K562 (cell line): Measurements from ENCODE around the gene CRYBA1. TPM values are rescaled to one million over a fixed set of nuclear protein-coding genes. Genes with fewer than 3 reads are reported as not detected.
A peak's percentile ranks its signal among the peaks of the same experiment; 100 is the strongest.

Experiments used
- CREB3 ChIP-seq: fragments of 450-650 bp; conservative IDR thresholded peaks from 2 replicates; pipeline ENCODE4 v1.6.1; 2016; ENCODE audit warnings: missing genetic modification characterization, low read depth, mild to moderate bottlenecking, missing compliant biosample characterization, moderate library complexity
- MTA3 ChIP-seq: fragments of 450-650 bp; formaldehyde crosslinking; IDR thresholded peaks from 2 replicates; pipeline ENCODE4 v1.6.1; 2017; ENCODE audit warnings: mild to moderate bottlenecking, borderline replicate concordance
- NFE2L1 ChIP-seq: fragments of 450-650 bp; IDR thresholded peaks from 2 replicates; pipeline ENCODE4 v1.6.1; 2016; ENCODE audit warnings: missing genetic modification characterization, low read depth, mild to moderate bottlenecking, missing compliant biosample characterization, moderate library complexity, borderline replicate concordance
- SLC30A9 ChIP-seq: fragments of 250-450 bp; sonication (Bioruptor Pico); IDR thresholded peaks from 2 replicates; pipeline ENCODE4 v1.8.0; 2022; ENCODE audit warnings: mild to moderate bottlenecking, moderate library complexity
- SOX6 ChIP-seq: fragments of 450-650 bp; IDR thresholded peaks from 2 replicates; pipeline ENCODE4 v1.6.1; 2014; ENCODE audit warnings: mild to moderate bottlenecking
- SP2 ChIP-seq: IDR thresholded peaks from 2 replicates; pipeline ENCODE4 v1.6.1; 2011; ENCODE audit warnings: mild to moderate bottlenecking, low read depth, low read length, moderate library complexity; ENCODE audit not compliant: poor library complexity, severe bottlenecking; ENCODE audit errors: extremely low read depth
- TBL1XR1 ChIP-seq, 2 experiments: IDR thresholded peaks; 2 replicates each; pipeline ENCODE4 v1.6.1; 2012; ENCODE audit warnings: improper control_type of control experiment in 2 of 2, low read length in 2 of 2, mild to moderate bottlenecking in 1 of 2
- TFAP4 ChIP-seq: sonication (generic); formaldehyde crosslinking; IDR thresholded peaks from 2 replicates; pipeline ENCODE4 v1.8.0; 2022; ENCODE audit warnings: missing genetic modification reagents, mild to moderate bottlenecking, moderate library complexity, borderline replicate concordance
- U2AF1 ChIP-seq: fragments of 200-400 bp; formaldehyde crosslinking; optimal IDR thresholded peaks from 2 replicates; pipeline ENCODE3; 2017; ENCODE audit warnings: mild to moderate bottlenecking, low read depth, low read length, moderate library complexity
- ZBTB5 ChIP-seq: fragments of 450-650 bp; IDR thresholded peaks from 2 replicates; pipeline ENCODE4 v1.6.1; 2017; ENCODE audit warnings: antibody characterized with exemption
- ZNF23 ChIP-seq: fragments of 250-450 bp; sonication (Bioruptor Pico); IDR thresholded peaks from 2 replicates; pipeline ENCODE4 v1.4.0; 2020; ENCODE audit warnings: mild to moderate bottlenecking
- ZNF785 ChIP-seq: fragments of 250-450 bp; sonication (Bioruptor Pico); IDR thresholded peaks from 2 replicates; pipeline ENCODE4 v1.4.0; 2020; ENCODE audit warnings: mild to moderate bottlenecking
- polyA plus RNA-seq, 8 experiments: library from polyadenylated mRNA; depleted of rRNA in 4 of 8; stranded (reverse) in 5 of 8; unstranded in 3 of 8; fragments of >200 nt; fragmentation: Nextera tagmentation in 2 of 8; fragmentation: Illumina TruSeq in 1 of 8; extraction: Ambion mirVana in 2 of 8; extraction: Trizol in 1 of 8; gene quantifications; 2 replicates each; pipeline versions ENCODE4 v1.2.1 to v1.2.3, GENCODE V29; 2011 to 2014; ENCODE audit warnings: inconsistent platforms in 1 of 8, missing spikeins in 1 of 8
- total RNA-seq, 7 experiments: library from RNA; depleted of rRNA in 6 of 7; stranded (reverse); fragments of >200 nt in 6 of 7; fragmentation: Illumina TruSeq in 2 of 7; extraction: Trizol in 2 of 7; gene quantifications; 2 replicates each; pipeline versions ENCODE4 v1.2.1 to v1.2.3, GENCODE V29; 2011 to 2021; ENCODE audit warnings: low replicate concordance in 1 of 7
- TF ChIP-seq, protein P1 (sequence below): sonication (generic); formaldehyde crosslinking; IDR thresholded peaks from 2 replicates; pipeline ENCODE4 v1.8.1; 2023; ENCODE audit warnings: mild to moderate bottlenecking, missing genetic modification reagents
- TF ChIP-seq, protein P2 (sequence below), 2 experiments: fragments of 250-450 bp in 1 of 2; fragments of 450-650 bp in 1 of 2; sonication (Bioruptor Pico) in 1 of 2; IDR thresholded peaks; 2 replicates each; pipeline versions ENCODE4 v1.6.1 to v1.8.0; 2016 to 2021; ENCODE audit warnings: mild to moderate bottlenecking in 2 of 2, moderate library complexity in 2 of 2, missing compliant biosample characterization in 1 of 2, missing genetic modification characterization in 1 of 2
- TF ChIP-seq, protein P3 (sequence below): fragments of 450-650 bp; formaldehyde crosslinking; IDR thresholded peaks from 2 replicates; pipeline ENCODE4 v1.4.0; 2020; ENCODE audit warnings: mild to moderate bottlenecking, mixed read lengths
- TF ChIP-seq, protein P4 (sequence below): fragments of 250-450 bp; sonication (Bioruptor Pico); IDR thresholded peaks from 2 replicates; pipeline ENCODE4 v1.9.0; 2021; ENCODE audit warnings: mild to moderate bottlenecking, inconsistent platforms

The CRYBA1 gene
- total and polyA plus RNA-seq, 9 of the 15 experiments (the other 6 are each of a cell fraction or from before 2014, with no cell fraction given): not detected

GRCh38 chr17:29237476-29238132 lies 9.1 kb upstream of the CRYBA1 start (continued):
- TF ChIP-seq, protein P1, sequence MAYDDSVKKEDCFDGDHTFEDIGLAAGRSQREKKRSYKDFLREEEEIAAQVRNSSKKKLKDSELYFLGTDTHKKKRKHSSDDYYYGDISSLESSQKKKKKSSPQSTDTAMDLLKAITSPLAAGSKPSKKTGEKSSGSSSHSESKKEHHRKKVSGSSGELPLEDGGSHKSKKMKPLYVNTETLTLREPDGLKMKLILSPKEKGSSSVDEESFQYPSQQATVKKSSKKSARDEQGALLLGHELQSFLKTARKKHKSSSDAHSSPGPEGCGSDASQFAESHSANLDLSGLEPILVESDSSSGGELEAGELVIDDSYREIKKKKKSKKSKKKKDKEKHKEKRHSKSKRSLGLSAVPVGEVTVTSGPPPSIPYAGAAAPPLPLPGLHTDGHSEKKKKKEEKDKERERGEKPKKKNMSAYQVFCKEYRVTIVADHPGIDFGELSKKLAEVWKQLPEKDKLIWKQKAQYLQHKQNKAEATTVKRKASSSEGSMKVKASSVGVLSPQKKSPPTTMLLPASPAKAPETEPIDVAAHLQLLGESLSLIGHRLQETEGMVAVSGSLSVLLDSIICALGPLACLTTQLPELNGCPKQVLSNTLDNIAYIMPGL (CRISPR knock-in tag): no peak
- TF ChIP-seq ZBTB5 (no peak), SLC30A9 (CRISPR knock-in tag) (no peak), TBL1XR1 (IDR thresholded peaks at IDR 0.05; ENCODE audit: low read length in 2 of 2) (no peak), ZNF785 (CRISPR knock-in tag) (no peak), CREB3 (tag) (no peak), MTA3 (no peak; the same call in 1 of the 2 replicates), ZNF23 (CRISPR knock-in tag) (no peak), NFE2L1 (tag) (peak; percentile 71), SOX6 (peak; percentile 36), U2AF1 (no peak), TFAP4 (no peak), SP2 (no peak)
- TF ChIP-seq, protein P2, sequence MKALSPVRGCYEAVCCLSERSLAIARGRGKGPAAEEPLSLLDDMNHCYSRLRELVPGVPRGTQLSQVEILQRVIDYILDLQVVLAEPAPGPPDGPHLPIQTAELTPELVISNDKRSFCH (CRISPR knock-in tag; IDR thresholded peaks at IDR 0.05): no peak
- TF ChIP-seq, protein P2 (tag; IDR thresholded peaks at IDR 0.05): no peak
- TF ChIP-seq, protein P3, sequence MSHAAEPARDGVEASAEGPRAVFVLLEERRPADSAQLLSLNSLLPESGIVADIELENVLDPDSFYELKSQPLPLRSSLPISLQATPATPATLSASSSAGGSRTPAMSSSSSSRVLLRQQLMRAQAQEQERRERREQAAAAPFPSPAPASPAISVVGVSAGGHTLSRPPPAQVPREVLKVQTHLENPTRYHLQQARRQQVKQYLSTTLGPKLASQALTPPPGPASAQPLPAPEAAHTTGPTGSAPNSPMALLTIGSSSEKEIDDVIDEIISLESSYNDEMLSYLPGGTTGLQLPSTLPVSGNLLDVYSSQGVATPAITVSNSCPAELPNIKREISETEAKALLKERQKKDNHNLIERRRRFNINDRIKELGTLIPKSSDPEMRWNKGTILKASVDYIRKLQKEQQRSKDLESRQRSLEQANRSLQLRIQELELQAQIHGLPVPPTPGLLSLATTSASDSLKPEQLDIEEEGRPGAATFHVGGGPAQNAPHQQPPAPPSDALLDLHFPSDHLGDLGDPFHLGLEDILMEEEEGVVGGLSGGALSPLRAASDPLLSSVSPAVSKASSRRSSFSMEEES (CRISPR knock-in tag): no peak
- TF ChIP-seq, protein P4, sequence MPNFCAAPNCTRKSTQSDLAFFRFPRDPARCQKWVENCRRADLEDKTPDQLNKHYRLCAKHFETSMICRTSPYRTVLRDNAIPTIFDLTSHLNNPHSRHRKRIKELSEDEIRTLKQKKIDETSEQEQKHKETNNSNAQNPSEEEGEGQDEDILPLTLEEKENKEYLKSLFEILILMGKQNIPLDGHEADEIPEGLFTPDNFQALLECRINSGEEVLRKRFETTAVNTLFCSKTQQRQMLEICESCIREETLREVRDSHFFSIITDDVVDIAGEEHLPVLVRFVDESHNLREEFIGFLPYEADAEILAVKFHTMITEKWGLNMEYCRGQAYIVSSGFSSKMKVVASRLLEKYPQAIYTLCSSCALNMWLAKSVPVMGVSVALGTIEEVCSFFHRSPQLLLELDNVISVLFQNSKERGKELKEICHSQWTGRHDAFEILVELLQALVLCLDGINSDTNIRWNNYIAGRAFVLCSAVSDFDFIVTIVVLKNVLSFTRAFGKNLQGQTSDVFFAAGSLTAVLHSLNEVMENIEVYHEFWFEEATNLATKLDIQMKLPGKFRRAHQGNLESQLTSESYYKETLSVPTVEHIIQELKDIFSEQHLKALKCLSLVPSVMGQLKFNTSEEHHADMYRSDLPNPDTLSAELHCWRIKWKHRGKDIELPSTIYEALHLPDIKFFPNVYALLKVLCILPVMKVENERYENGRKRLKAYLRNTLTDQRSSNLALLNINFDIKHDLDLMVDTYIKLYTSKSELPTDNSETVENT (CRISPR knock-in tag): no peak
